HCT116 (cell line): ENCODE results near the gene PACSIN2. TPM values are rescaled to one million over a fixed set of nuclear protein-coding genes. Genes with fewer than 3 reads are reported as not detected.

Experiments used
- ATAC-seq: fragments of 200-7000 bp; cut with Tn5 transposase; 2 replicates; pipeline ENCODE4 v1.9.1; 2020; ENCODE audit warnings: mild to moderate bottlenecking, moderate library complexity
- BruUV-seq: library from RNA; stranded (reverse); fragments of 400-500 nt; replicated peaks from 2 replicates; lab custom pipeline; 2021; lab: Mats Ljungman, UMichigan
- CTCF ChIA-PET: fragments of 300-600 bp; sonication (Branson Sonifier 250); formaldehyde crosslinking; loops from one replicate; lab custom pipeline; 2021; ENCODE audit warnings: antibody characterized with exemption; lab: Charles Lee
- POLR2A ChIA-PET: fragments of 300-600, 350-600 bp; sonication (Branson Sonifier 250); formaldehyde crosslinking; loops from one replicate; lab custom pipeline; 2021; ENCODE audit warnings: antibody characterized with exemption; lab: Charles Lee
- RAD21 ChIA-PET, 2 experiments: fragments of 300-600 bp; sonication (Branson Sonifier 250); formaldehyde crosslinking; loops; one replicate each; lab custom pipeline; 2023; ENCODE audit warnings: low total read pairs in 2 of 2; ENCODE audit not compliant: uncharacterized antibody in 2 of 2, unreplicated experiment in 2 of 2, low non-redundant PET in 1 of 2; lab: Charles Lee
- DNase-seq: peaks from one replicate; pipeline ENCODE4 v3.0.0-alpha.2; 2010; ENCODE audit warnings: low read depth, low spot score
- H2AFZ ChIP-seq: fragments of 200-600 bp; shearing (Covaris generic), sonication (generic); 2 replicates; pipeline ENCODE4 v1.6.1; 2017; ENCODE audit warnings: low read depth, mixed run types, mixed read lengths, antibody characterized with exemption, low read length; ENCODE audit not compliant: poor library complexity, severe bottlenecking
- H3K27ac ChIP-seq: 2 replicates; pipeline ENCODE4 v1.5.1; 2012; ENCODE audit warnings: low read depth, low read length
- H3K27me3 ChIP-seq: fragments of 200-600 bp; sonication (generic); 2 replicates; pipeline ENCODE4 v1.6.1; 2016; ENCODE audit warnings: mixed run types, low read length, mixed read lengths; ENCODE audit not compliant: insufficient read depth
- H3K36me3 ChIP-seq, 2 experiments: fragments of 200-500 bp in 1 of 2; fragments of 200-600 bp in 1 of 2; sonication (Bioruptor generic) in 1 of 2; sonication (generic) in 1 of 2; 2 replicates each; pipeline versions ENCODE4 v1.5.1 to v1.6.1; 2014 to 2016; ENCODE audit warnings: low read length in 2 of 2, inconsistent platforms in 1 of 2, mixed read lengths in 1 of 2, mixed run types in 1 of 2; ENCODE audit not compliant: insufficient read depth in 2 of 2, control insufficient read depth in 1 of 2
- H3K4me1 ChIP-seq, 2 experiments: fragments of 200-600 bp in 1 of 2; sonication (generic) in 1 of 2; 2 replicates each; pipeline versions ENCODE4 v1.5.1 to v1.6.1; 2012 to 2017; ENCODE audit warnings: low read length in 2 of 2, inconsistent platforms in 1 of 2, mild to moderate bottlenecking in 1 of 2, mixed read lengths in 1 of 2, mixed run types in 1 of 2, moderate library complexity in 1 of 2; ENCODE audit not compliant: insufficient read depth in 2 of 2, control insufficient read depth in 1 of 2
- H3K4me2 ChIP-seq: fragments of 200-600 bp; sonication (generic); 2 replicates; pipeline ENCODE4 v1.6.1; 2017; ENCODE audit warnings: mixed run types, low read length, mixed read lengths
- H3K4me3 ChIP-seq, 2 experiments: fragments of 200-600 bp in 1 of 2; sonication (generic) in 1 of 2; replicated peaks in 1 of 2; 2 replicates each; pipeline ENCODE4 v1.5.1; 2011 to 2016; ENCODE audit warnings: low read length in 2 of 2, control low read depth in 1 of 2, low read depth in 1 of 2, mild to moderate bottlenecking in 1 of 2, mixed read lengths in 1 of 2, mixed run types in 1 of 2
- H3K79me2 ChIP-seq: fragments of 200-600 bp; sonication (generic); 2 replicates; pipeline ENCODE4 v1.6.1; 2017; ENCODE audit warnings: mild to moderate bottlenecking, mixed run types, low read length, moderate library complexity, mixed read lengths; ENCODE audit not compliant: insufficient read depth
- H3K9ac ChIP-seq: fragments of 200-600 bp; sonication (generic); 2 replicates; pipeline ENCODE4 v1.6.1; 2016; ENCODE audit warnings: low read length, mixed read lengths
- H3K9me2 ChIP-seq: fragments of 200-600 bp; sonication (generic), shearing (Covaris generic); 2 replicates; pipeline ENCODE4 v1.6.1; 2017; ENCODE audit warnings: mixed run types, mild to moderate bottlenecking, moderate library complexity; ENCODE audit not compliant: insufficient read depth
- H3K9me3 ChIP-seq, 2 experiments: fragments of 200-500 bp in 1 of 2; fragments of 200-600 bp in 1 of 2; sonication (Bioruptor generic) in 1 of 2; sonication (generic) in 1 of 2; 2 replicates each; pipeline ENCODE4 v1.6.1; 2014 to 2017; ENCODE audit warnings: low read length in 2 of 2, mixed read lengths in 2 of 2, inconsistent platforms in 1 of 2, low read depth in 1 of 2, mild to moderate bottlenecking in 1 of 2, mixed run types in 1 of 2, moderate library complexity in 1 of 2; ENCODE audit not compliant: control insufficient read depth in 1 of 2, insufficient read depth in 1 of 2
- H4K20me1 ChIP-seq: fragments of 200-600 bp; sonication (generic), shearing (Covaris generic); 2 replicates; pipeline ENCODE4 v1.6.1; 2017; ENCODE audit warnings: mixed run types, mild to moderate bottlenecking, moderate library complexity; ENCODE audit not compliant: insufficient read depth
- CEBPB ChIP-seq: IDR thresholded peaks from 2 replicates; pipeline ENCODE4 v1.6.1; 2012; ENCODE audit warnings: low read depth
- ELF1 ChIP-seq: IDR thresholded peaks from 2 replicates; pipeline ENCODE4 v1.6.1; 2012; ENCODE audit warnings: low read depth, borderline replicate concordance
- POLR2A ChIP-seq: IDR thresholded peaks from 2 replicates; pipeline ENCODE4 v1.7.0; 2011; ENCODE audit warnings: borderline replicate concordance; ENCODE audit not compliant: insufficient read depth, insufficient read length; ENCODE audit errors: extremely low read depth
- SRF ChIP-seq: IDR thresholded peaks from 2 replicates; pipeline ENCODE4 v1.6.1; 2012; ENCODE audit warnings: low read depth
- intact Hi-C: fragments of 100-400 bp; cut with micrococcal nuclease; formaldehyde crosslinking; loops from 2 replicates; pipeline ENCODE4 v1.10.0; 2022
- total RNA-seq: library from RNA; stranded (reverse); gene quantifications from one replicate; pipeline ENCODE4 v1.2.1, GENCODE V29; 2021; ENCODE audit not compliant: unreplicated experiment
- TF ChIP-seq, protein P1 (sequence below), 3 experiments: fragments of 200-600 bp in 1 of 3; sonication (generic) in 1 of 3; IDR thresholded peaks in 2 of 3; conservative IDR thresholded peaks in 1 of 3; 2 replicates each; pipeline ENCODE4 v1.5.1; 2012 to 2017; ENCODE audit warnings: low read depth in 2 of 3, low read length in 2 of 3, antibody characterized with exemption in 1 of 3, borderline replicate concordance in 1 of 3, control low read depth in 1 of 3, mild to moderate bottlenecking in 1 of 3, mixed read lengths in 1 of 3, mixed run types in 1 of 3, moderate library complexity in 1 of 3; ENCODE audit not compliant: insufficient read depth in 1 of 3
- TF ChIP-seq, protein P2 (sequence below): IDR thresholded peaks from 2 replicates; pipeline ENCODE4 v1.6.1; 2012; ENCODE audit warnings: low read depth

PACSIN2 gene
- total RNA-seq, 1 experiment from 2014 or later, result 48.2 TPM

DNA sequence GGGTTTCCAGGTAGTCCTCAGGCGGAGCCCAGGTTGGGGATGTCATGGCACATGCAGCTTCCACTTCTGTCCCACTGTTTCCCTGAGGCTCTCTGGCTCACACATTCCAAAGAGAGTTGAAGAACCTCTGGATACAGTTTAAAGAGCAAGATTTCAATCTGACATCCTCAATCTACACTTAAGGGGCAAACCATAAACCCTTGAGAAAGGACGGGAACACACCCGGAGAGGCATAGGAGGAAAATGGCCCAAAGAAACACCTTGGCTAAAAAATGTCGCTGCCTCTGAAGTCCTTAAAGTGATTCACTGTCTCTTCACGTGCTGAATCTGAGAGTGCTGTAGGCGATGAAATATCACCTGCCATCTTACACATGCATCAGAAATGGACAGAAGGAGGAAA lies 87.0 kb downstream of the PACSIN2 start:
- H3K9ac ChIP-seq, result no peak overlapping the region
- ChIA-PET CTCF (no interaction called here), POLR2A (no interaction called here), RAD21 (no interaction called here)
- peaks cover under 1 to 16% of the 10 kb centered on the region in 2 experiments; a peak in 3 of 4 replicates for H3K4me1 ChIP-seq
- no peak for DNase-seq
- TF ChIP-seq, protein P1, sequence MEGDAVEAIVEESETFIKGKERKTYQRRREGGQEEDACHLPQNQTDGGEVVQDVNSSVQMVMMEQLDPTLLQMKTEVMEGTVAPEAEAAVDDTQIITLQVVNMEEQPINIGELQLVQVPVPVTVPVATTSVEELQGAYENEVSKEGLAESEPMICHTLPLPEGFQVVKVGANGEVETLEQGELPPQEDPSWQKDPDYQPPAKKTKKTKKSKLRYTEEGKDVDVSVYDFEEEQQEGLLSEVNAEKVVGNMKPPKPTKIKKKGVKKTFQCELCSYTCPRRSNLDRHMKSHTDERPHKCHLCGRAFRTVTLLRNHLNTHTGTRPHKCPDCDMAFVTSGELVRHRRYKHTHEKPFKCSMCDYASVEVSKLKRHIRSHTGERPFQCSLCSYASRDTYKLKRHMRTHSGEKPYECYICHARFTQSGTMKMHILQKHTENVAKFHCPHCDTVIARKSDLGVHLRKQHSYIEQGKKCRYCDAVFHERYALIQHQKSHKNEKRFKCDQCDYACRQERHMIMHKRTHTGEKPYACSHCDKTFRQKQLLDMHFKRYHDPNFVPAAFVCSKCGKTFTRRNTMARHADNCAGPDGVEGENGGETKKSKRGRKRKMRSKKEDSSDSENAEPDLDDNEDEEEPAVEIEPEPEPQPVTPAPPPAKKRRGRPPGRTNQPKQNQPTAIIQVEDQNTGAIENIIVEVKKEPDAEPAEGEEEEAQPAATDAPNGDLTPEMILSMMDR (IDR thresholded peaks at IDR 0.05 in 2 of 3, conservative IDR thresholded peaks at IDR 0.05 in 1 of 3; ENCODE audit: borderline replicate concordance in 1 of 3, insufficient read depth in 1 of 3, low read depth in 2 of 3, low read length in 2 of 3), result no peak
- TF ChIP-seq ELF1 (no peak), CEBPB (no peak), POLR2A (no peak), SRF (no peak)
- TF ChIP-seq, protein P2, sequence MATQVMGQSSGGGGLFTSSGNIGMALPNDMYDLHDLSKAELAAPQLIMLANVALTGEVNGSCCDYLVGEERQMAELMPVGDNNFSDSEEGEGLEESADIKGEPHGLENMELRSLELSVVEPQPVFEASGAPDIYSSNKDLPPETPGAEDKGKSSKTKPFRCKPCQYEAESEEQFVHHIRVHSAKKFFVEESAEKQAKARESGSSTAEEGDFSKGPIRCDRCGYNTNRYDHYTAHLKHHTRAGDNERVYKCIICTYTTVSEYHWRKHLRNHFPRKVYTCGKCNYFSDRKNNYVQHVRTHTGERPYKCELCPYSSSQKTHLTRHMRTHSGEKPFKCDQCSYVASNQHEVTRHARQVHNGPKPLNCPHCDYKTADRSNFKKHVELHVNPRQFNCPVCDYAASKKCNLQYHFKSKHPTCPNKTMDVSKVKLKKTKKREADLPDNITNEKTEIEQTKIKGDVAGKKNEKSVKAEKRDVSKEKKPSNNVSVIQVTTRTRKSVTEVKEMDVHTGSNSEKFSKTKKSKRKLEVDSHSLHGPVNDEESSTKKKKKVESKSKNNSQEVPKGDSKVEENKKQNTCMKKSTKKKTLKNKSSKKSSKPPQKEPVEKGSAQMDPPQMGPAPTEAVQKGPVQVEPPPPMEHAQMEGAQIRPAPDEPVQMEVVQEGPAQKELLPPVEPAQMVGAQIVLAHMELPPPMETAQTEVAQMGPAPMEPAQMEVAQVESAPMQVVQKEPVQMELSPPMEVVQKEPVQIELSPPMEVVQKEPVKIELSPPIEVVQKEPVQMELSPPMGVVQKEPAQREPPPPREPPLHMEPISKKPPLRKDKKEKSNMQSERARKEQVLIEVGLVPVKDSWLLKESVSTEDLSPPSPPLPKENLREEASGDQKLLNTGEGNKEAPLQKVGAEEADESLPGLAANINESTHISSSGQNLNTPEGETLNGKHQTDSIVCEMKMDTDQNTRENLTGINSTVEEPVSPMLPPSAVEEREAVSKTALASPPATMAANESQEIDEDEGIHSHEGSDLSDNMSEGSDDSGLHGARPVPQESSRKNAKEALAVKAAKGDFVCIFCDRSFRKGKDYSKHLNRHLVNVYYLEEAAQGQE, result no peak
- H3K79me2 ChIP-seq, result peaks cover 58% of the 10 kb centered on the region
- no peak overlapping the region for H3K4me2 ChIP-seq
- H3K9me3 ChIP-seq, result no peaks in the 10 kb centered on the region
- H3K9me2 ChIP-seq, result no peaks in the 10 kb centered on the region
- H3K27me3 ChIP-seq, result no peaks in the 10 kb centered on the region
- H3K36me3 ChIP-seq, result no peaks in the 10 kb centered on the region
- H4K20me1 ChIP-seq, result no peaks in the 10 kb centered on the region
- BruUV-seq, result no TSS peak
- H3K27ac ChIP-seq, result no peak overlapping the region
- no peak overlapping the region for H2AFZ ChIP-seq
- no peak for ATAC-seq
- intact Hi-C loops, result no loop called here
- no peak overlapping the region for H3K4me3 ChIP-seq
